Measurements from ENCODE around the gene LMX1B.

Gene LMX1B

DNA sequence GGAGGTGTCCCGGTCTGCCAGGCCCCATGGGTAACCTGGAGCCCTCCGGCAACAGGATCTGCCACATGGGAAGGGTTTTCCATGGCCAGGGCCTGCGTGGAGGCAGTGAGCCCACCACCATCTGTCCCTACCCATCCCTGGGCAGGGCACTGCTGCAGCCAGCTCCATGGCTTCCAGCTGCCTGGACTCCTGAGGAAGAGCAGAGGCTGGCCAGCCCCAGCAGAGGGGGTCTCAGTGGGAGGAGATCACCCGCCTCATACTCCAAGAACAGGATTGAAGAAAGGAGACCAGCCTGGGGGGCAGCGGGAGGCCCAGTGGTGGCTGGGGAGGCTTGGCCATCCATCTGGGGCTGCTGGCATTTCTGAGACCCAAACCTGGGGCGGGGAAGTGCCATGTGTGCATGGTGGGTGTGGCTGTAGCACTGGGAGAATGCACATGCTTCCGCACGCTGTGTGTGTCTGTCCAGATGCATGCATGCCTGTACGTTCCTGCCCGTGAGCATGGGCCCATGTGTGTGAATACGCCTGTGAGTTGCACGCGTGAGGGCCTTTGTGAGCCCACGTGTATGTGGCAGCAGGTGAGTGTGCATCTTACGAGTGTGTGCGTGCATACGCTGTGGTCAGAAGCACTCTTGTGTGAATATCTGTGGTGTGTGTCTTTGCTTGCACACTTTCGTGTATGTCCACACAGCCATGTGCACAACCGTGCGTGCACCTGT is 78.5 kb downstream of the LMX1B start:
- TF ChIP-seq, protein P1, sequence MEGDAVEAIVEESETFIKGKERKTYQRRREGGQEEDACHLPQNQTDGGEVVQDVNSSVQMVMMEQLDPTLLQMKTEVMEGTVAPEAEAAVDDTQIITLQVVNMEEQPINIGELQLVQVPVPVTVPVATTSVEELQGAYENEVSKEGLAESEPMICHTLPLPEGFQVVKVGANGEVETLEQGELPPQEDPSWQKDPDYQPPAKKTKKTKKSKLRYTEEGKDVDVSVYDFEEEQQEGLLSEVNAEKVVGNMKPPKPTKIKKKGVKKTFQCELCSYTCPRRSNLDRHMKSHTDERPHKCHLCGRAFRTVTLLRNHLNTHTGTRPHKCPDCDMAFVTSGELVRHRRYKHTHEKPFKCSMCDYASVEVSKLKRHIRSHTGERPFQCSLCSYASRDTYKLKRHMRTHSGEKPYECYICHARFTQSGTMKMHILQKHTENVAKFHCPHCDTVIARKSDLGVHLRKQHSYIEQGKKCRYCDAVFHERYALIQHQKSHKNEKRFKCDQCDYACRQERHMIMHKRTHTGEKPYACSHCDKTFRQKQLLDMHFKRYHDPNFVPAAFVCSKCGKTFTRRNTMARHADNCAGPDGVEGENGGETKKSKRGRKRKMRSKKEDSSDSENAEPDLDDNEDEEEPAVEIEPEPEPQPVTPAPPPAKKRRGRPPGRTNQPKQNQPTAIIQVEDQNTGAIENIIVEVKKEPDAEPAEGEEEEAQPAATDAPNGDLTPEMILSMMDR (conservative IDR thresholded peaks at IDR 0.05; ENCODE audit: low read depth, low read length) = no peak
- DNase-seq (ENCODE audit: low read depth) = no peak
- H3K4me3 ChIP-seq (ENCODE audit: low read depth, low read length) = no peak overlapping the region

DNA sequence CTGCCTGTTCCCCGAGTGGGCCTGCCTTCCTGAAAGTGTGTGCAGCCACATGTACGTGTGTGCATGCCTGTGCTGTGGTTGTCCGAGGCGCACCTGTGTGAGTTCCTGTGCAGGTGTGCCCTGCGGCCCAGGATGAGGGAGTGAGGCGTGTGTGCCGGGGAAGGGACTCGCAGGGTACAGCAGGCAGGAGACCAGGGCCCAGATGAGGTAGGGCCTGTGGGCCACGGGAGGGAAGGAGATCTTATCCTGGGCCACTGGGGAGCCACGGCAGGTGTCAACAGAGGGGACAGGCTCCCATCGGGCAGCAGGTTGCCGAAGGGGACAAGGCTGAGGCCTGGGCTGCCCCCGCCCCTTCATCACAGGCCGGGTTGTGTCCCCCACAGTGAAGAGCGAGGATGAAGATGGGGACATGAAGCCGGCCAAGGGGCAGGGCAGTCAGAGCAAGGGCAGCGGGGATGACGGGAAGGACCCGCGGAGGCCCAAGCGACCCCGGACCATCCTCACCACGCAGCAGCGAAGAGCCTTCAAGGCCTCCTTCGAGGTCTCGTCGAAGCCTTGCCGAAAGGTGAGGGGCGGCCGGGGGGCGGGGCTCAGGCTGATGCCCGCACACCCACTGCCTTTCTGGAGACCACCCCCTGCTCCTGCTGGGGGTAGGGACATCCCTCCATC is 79.2 kb downstream of the LMX1B start:
- H3K4me3 ChIP-seq (ENCODE audit: low read depth, low read length) = no peak overlapping the region
- DNase-seq (ENCODE audit: low read depth) = no peak
- TF ChIP-seq, protein P1 (conservative IDR thresholded peaks at IDR 0.05; ENCODE audit: low read depth, low read length) = no peak

DNA sequence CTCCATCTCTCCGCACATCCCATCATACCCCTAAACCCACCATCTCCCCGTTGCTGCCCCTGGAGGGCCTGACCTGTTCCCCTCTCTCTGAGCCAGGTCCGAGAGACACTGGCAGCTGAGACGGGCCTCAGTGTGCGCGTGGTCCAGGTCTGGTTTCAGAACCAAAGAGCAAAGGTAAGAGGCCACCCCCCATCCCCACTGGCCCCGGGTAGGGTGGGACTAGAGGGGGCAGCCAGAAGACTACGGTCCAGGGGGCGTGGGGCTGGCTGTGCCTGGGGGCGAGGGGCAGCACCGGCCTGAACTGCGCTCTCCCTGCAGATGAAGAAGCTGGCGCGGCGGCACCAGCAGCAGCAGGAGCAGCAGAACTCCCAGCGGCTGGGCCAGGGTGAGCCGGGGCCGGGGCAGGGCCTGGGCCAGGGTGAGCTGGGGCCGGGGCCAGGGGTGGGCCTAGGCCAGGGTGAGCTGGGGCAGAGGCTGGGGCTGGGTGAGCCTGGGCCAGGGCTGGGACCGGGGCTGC is 79.8 kb downstream of the LMX1B start:
- DNase-seq (ENCODE audit: low read depth) = no peak
- H3K4me3 ChIP-seq (ENCODE audit: low read depth, low read length) = no peak overlapping the region
- TF ChIP-seq, protein P1 (conservative IDR thresholded peaks at IDR 0.05; ENCODE audit: low read depth, low read length) = no peak

DNA sequence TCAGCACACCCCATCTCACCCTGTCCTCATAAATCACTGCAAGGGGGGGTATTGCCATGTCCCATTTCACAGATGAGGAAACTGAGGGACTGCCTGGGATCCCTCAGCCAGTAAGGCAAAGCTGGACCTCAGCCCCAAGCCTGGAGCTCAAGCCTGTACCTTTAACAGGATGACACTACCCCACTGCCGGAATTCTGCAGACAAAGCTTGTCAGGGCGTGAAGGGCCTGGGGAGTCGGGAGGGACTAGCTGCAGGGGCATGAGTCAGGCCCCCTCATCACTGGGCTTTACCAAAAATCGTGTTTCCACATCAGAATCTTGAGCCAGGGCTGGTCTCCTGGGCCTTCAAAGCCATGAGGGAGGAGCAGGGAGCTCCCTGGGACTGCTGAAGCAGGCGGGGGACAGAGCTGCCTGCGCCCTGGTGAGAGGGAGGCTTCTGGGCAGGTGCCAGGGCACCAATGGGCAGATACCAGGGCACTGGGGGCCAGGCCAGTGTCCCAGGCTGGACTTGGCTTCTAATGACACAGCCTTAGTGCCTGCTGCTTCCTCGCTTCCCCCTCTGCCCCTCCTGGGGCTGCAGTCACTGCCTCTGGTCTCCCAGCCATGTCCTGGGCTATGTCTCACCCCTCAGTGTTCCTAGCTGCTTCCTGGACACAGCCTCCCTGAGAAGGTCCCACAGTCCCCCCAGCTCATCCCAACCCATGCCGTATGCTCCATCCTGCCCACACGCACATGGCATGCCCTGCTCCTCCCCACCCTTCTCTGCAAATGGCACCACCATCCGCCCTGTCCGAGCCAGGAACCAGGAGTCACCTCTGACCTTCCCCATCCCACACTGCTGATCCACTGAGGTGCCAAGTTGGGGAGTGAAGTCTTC is 80.7 kb downstream of the LMX1B start:
- no peak overlapping the region for H3K4me3 ChIP-seq (ENCODE audit: low read depth, low read length)
- DNase-seq (ENCODE audit: low read depth) = no peak
- TF ChIP-seq, protein P1 (conservative IDR thresholded peaks at IDR 0.05; ENCODE audit: low read depth, low read length) = no peak

DNA sequence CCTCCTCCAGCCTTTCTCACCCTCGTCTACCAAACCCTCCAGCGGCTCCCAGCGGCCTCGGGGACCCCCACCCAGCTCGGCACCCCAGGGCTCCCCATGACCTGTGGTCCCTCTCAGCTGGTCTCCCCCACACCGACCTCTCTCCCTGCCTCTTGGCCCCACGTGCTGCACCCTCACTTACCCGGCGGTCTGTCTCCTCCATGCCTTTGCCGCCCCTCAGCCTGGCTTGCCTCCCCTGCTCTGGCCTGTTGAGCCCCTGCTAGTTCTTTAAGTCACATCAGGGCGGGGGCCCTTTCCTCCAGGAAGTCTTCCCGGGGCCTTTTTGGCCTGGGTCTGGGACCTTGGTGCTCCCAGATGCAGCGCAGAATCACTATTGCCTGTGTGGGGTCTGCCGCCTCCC is 81.5 kb downstream of the LMX1B start:
- H3K4me3 ChIP-seq (ENCODE audit: low read depth, low read length) = no peak overlapping the region
- TF ChIP-seq, protein P1 (conservative IDR thresholded peaks at IDR 0.05; ENCODE audit: low read depth, low read length) = no peak
- no peak for DNase-seq (ENCODE audit: low read depth)

DNA sequence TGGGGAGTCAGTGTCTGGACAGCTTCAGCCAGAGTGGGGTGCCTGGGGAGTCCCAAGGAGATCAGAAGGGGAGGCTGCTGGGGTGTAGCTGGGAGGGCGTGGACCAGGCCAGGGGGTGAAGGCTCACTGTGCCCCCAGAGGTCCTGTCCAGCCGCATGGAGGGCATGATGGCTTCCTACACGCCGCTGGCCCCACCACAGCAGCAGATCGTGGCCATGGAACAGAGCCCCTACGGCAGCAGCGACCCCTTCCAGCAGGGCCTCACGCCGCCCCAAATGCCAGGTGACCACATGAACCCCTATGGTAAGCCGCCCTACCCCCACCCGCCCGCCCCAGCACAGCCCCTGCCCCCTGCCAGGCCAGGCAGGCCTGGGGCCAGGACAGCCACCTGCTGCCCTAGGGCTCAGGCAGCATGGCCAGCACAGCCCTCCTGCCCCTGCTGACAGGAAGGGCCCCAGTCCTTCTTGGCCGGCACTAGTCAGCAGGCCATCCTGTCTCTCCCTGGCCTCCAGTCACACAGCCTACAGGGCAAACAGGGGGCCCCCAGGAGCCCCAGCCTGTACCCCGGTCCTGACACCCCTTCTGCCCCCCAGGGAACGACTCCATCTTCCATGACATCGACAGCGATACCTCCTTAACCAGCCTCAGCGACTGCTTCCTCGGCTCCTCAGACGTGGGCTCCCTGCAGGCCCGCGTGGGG is 82.1 kb downstream of the LMX1B start:
- TF ChIP-seq, protein P1 (conservative IDR thresholded peaks at IDR 0.05; ENCODE audit: low read depth, low read length) = no peak
- no peak for DNase-seq (ENCODE audit: low read depth)
- H3K4me3 ChIP-seq (ENCODE audit: low read depth, low read length) = no peak overlapping the region
